SJCRH30 (cell line): Measurements from ENCODE around the gene USP11. TPM values are rescaled to one million over a fixed set of nuclear protein-coding genes. Genes with fewer than 3 reads are reported as not detected.

Source experiments
- DNase-seq, 2 experiments: peaks; one replicate each; pipeline ENCODE4 v3.0.0-alpha.2; 2015 to 2020
- H3K27ac ChIP-seq: fragments of 250-450 bp; sonication (Bioruptor Pico); 2 replicates; pipeline ENCODE4 v1.5.1; 2020; ENCODE audit warnings: mild to moderate bottlenecking, moderate library complexity
- H3K27me3 ChIP-seq: fragments of 250-450 bp; sonication (Bioruptor Pico); 2 replicates; pipeline ENCODE4 v1.5.1; 2020; ENCODE audit warnings: mild to moderate bottlenecking, moderate library complexity
- H3K36me3 ChIP-seq: fragments of 250-450 bp; sonication (Bioruptor Pico); 2 replicates; pipeline ENCODE4 v1.5.1; 2020; ENCODE audit warnings: mild to moderate bottlenecking, moderate library complexity
- H3K4me1 ChIP-seq: fragments of 250-450 bp; sonication (Bioruptor Pico); 2 replicates; pipeline ENCODE4 v1.5.1; 2020; ENCODE audit warnings: mild to moderate bottlenecking, moderate library complexity
- H3K4me3 ChIP-seq: fragments of 250-450 bp; sonication (Bioruptor Pico); 2 replicates; pipeline ENCODE4 v1.5.1; 2020; ENCODE audit warnings: mild to moderate bottlenecking, moderate library complexity
- H3K9me3 ChIP-seq: fragments of 250-450 bp; sonication (Bioruptor Pico); replicated peaks from 2 replicates; pipeline ENCODE4 v1.5.1; 2020; ENCODE audit warnings: mild to moderate bottlenecking, moderate library complexity
- total RNA-seq: library from RNA; depleted of rRNA; stranded (reverse); fragments of >200 nt; shearing (Covaris generic); gene quantifications from 2 replicates; pipeline ENCODE4 v1.2.3, GENCODE V29; 2014

Gene USP11
- total RNA-seq, 1 experiment from 2014 or later, result 53.4 TPM

DNA sequence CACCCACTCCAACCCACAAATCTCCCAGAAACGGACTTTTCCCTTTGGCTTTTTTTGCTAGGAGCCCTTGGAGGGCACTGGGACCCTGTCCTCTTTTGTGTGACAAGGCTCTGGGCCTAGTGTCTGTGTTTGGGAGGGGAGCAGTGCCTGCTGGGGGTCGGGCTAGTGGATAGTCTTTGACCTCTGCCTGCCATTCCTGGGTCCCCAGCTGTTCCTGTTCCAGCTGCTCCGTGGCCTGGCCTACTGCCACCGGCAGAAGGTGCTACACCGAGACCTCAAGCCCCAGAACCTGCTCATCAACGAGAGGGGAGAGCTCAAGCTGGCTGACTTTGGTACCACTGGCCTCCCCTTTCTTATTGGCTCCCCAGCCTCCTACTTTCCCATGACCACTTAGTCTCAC is 6.7 kb upstream of the USP11 start:
- H3K4me1 ChIP-seq, result no peaks in the 10 kb centered on the region
- H3K4me3 ChIP-seq, result no peak overlapping the region
- H3K36me3 ChIP-seq, result no peaks in the 10 kb centered on the region
- H3K9me3 ChIP-seq, result no peaks in the 10 kb centered on the region
- no peaks in the 10 kb centered on the region for H3K27me3 ChIP-seq
- no peak overlapping the region for H3K27ac ChIP-seq
- no peak for DNase-seq

- Histone ChIP-seq H3K27me3 (no peaks in the 10 kb centered on the region), H3K36me3 (no peaks in the 10 kb centered on the region)
- no peak for DNase-seq
Observed at GRCh38 chrX:47226531-47227333, 6.1 kb upstream of the USP11 start.

GRCh38 chrX:47227334-47227583 is 5.5 kb upstream of the USP11 start:
- Histone ChIP-seq H3K4me1 (no peaks in the 10 kb centered on the region), H3K9me3 (no peaks in the 10 kb centered on the region), H3K4me3 (no peak overlapping the region), H3K36me3 (no peaks in the 10 kb centered on the region), H3K27me3 (no peaks in the 10 kb centered on the region), H3K27ac (no peak overlapping the region)
- DNase-seq, result no peak

More at GRCh38 chrX:47226531-47227333, 6.1 kb upstream of the USP11 start:
- Histone ChIP-seq H3K27ac (no peak overlapping the region), H3K9me3 (no peaks in the 10 kb centered on the region), H3K4me1 (no peaks in the 10 kb centered on the region), H3K4me3 (no peak overlapping the region)

- Histone ChIP-seq H3K9me3 (no peaks in the 10 kb centered on the region), H3K27me3 (no peaks in the 10 kb centered on the region), H3K36me3 (no peaks in the 10 kb centered on the region)
Observed at GRCh38 chrX:47228550-47229270, 4.1 kb upstream of the USP11 start.

GRCh38 chrX:47229427-47229826 is 3.4 kb upstream of the USP11 start:
- Histone ChIP-seq H3K4me3 (no peak overlapping the region), H3K9me3 (no peaks in the 10 kb centered on the region), H3K27ac (no peak overlapping the region), H3K4me1 (no peaks in the 10 kb centered on the region), H3K27me3 (no peaks in the 10 kb centered on the region), H3K36me3 (no peaks in the 10 kb centered on the region)
- no peak for DNase-seq

More at GRCh38 chrX:47228550-47229270, 4.1 kb upstream of the USP11 start:
- H3K27ac ChIP-seq, result no peak overlapping the region
- DNase-seq, result no peak
- H3K4me1 ChIP-seq, result no peaks in the 10 kb centered on the region
- no peak overlapping the region for H3K4me3 ChIP-seq

- H3K27me3 ChIP-seq, result no peaks in the 10 kb centered on the region
- no peaks in the 10 kb centered on the region for H3K4me1 ChIP-seq
Observed at GRCh38 chrX:47230136-47230868, 2.5 kb upstream of the USP11 start.

GRCh38 chrX:47231167-47231566 is 1.6 kb upstream of the USP11 start:
- no peak for DNase-seq
- no peaks in the 10 kb centered on the region for H3K9me3 ChIP-seq
- no peak overlapping the region for H3K27ac ChIP-seq
- no peak overlapping the region for H3K4me3 ChIP-seq
- H3K4me1 ChIP-seq, result no peaks in the 10 kb centered on the region
- H3K27me3 ChIP-seq, result no peaks in the 10 kb centered on the region
- no peaks in the 10 kb centered on the region for H3K36me3 ChIP-seq

More at GRCh38 chrX:47230136-47230868, 2.5 kb upstream of the USP11 start:
- Histone ChIP-seq H3K9me3 (no peaks in the 10 kb centered on the region), H3K36me3 (no peaks in the 10 kb centered on the region), H3K27ac (no peak overlapping the region), H3K4me3 (no peak overlapping the region)
- DNase-seq, result no peak

DNA sequence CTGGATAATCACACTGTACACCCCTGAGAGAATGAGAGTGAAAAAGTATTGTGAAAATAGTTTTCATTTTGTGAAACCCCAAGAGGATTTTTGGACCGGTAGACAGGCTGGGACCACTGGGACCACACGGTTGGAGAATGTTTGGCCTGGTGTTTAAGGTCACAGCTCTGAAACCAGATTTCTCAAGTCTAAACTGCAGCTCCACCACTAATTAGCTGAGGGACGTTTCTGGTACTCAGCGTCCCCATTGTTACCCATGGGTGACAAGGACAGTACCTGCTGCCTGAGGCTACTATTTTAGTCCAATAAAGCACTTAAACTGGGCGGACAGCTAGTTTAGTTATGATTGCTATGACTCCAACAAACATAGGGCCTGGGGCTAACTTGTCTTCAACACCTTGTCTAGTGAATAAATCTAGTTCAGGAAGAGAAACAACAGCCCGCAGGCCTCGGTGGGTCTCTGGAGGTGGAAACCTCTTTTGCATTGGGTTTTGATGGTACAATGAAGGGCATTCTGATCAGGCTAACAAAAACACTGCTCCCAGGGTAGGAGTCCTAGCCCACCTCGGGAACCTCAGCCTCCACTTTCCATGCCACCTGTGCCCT is 509 bp upstream of the USP11 start:
- peak overlapping the region; percentile 96 for H3K27ac ChIP-seq

DNA sequence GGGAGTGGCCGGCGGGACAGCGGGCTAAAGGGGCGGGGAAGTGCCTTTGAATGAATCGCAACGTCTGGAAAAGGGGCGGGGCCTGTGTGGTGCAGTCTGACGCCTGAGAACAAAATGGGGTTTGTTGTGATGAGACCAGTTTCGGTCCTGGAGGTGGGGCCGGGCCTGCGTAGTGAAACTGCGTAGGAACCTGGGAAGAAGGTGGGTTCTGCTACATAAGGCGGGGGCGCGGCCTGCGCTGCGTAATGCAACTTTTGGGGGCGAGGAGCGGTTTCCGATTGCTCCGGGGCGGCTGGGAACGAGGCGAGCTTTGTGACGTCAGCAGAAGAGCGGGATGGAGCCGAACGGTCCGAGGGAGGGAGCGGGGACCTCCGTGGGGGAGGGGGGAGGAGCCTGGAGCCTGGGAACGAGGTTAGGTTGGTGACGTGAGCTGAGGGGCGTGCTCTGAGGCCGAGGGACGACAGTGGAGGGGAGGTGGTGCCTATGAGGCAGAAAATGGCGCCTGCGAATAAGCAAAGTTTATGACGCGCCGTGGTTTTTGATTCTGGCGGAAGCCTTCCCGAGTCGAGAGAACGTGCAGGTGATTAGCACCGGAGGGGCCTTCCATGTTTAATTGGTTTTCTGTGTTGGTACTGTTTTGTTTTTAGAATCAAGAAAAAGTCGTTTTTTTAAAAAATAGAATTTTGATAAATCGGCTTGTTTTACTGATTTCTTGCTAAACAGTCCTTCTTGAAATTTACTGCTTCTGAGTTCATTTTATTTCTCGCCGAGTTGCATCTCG is 714 bp downstream of the USP11 start:
- peak overlapping the region; percentile 90 for H3K4me3 ChIP-seq
- no peaks in the 10 kb centered on the region for H3K9me3 ChIP-seq
- H3K27ac ChIP-seq, result peak overlapping the region; percentile 96
- H3K36me3 ChIP-seq, result no peaks in the 10 kb centered on the region
- H3K27me3 ChIP-seq, result no peaks in the 10 kb centered on the region
- DNase-seq, result peak; percentile 88 to 89
- no peaks in the 10 kb centered on the region for H3K4me1 ChIP-seq

More for the DNA sequence above, 509 bp upstream of the USP11 start:
- Histone ChIP-seq H3K4me3 (peak overlapping the region; percentile 90), H3K9me3 (no peaks in the 10 kb centered on the region), H3K4me1 (no peaks in the 10 kb centered on the region), H3K27me3 (no peaks in the 10 kb centered on the region), H3K36me3 (no peaks in the 10 kb centered on the region)
- no peak for DNase-seq

GRCh38 chrX:47234583-47234982 is 1.8 kb downstream of the USP11 start:
- peak overlapping the region; percentile 90 for H3K4me3 ChIP-seq
- DNase-seq, result no peak
- no peaks in the 10 kb centered on the region for H3K36me3 ChIP-seq
- H3K27me3 ChIP-seq, result no peaks in the 10 kb centered on the region
- H3K27ac ChIP-seq, result peak overlapping the region; percentile 96
- no peaks in the 10 kb centered on the region for H3K4me1 ChIP-seq
- no peaks in the 10 kb centered on the region for H3K9me3 ChIP-seq

DNA sequence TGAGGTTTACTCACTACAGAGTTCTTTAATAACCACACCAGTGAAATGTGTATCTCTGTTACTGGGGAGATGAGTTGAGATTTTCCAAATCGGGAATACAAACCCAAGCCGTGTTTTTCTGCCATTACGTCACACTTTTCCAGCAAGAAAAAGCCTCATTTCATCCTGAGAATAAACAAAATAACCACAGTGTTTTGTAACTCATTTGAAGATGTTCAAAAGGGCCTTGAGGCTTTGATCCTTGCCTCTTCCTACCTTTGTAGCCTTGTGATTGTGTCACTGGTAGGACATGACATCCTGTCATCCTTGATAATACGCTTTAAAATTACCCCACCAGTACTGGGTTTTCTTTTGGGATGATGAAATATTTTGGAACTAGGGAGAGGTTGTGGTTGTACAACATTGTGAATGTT is 2.9 kb downstream of the USP11 start:
- Histone ChIP-seq H3K27me3 (no peaks in the 10 kb centered on the region), H3K9me3 (no peaks in the 10 kb centered on the region), H3K27ac (no peak overlapping the region), H3K36me3 (no peaks in the 10 kb centered on the region), H3K4me3 (no peak overlapping the region), H3K4me1 (no peaks in the 10 kb centered on the region)
- DNase-seq, result no peak

DNA sequence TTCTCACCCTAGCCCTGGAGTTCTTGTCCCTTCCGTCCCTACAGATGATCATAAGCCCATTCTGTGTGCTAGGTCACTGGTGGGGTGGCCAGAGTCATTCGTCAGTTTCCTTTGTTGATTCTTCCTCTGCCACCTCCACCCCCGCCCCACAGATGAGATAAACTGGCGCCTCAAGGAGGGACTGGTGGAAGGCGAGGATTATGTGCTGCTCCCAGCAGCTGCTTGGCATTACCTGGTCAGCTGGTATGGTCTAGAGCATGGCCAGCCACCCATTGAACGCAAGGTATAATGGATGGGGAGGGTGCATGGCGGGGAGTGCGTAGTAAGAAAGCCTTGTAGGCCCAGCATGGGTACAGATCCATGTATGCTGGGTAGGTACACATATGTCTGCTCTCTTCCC is 6.4 kb downstream of the USP11 start:
- H3K27ac ChIP-seq, result no peak overlapping the region
- H3K4me1 ChIP-seq, result no peaks in the 10 kb centered on the region
- no peak overlapping the region for H3K4me3 ChIP-seq
- DNase-seq, result no peak
- H3K9me3 ChIP-seq, result no peaks in the 10 kb centered on the region
- no peaks in the 10 kb centered on the region for H3K27me3 ChIP-seq
- no peaks in the 10 kb centered on the region for H3K36me3 ChIP-seq

- H3K27me3 ChIP-seq, result no peaks in the 10 kb centered on the region
- H3K27ac ChIP-seq, result no peak overlapping the region
- DNase-seq, result no peak
- no peak overlapping the region for H3K4me3 ChIP-seq
- H3K36me3 ChIP-seq, result no peaks in the 10 kb centered on the region
- no peaks in the 10 kb centered on the region for H3K9me3 ChIP-seq
- no peaks in the 10 kb centered on the region for H3K4me1 ChIP-seq
Observed at GRCh38 chrX:47239898-47240545, 7.2 kb downstream of the USP11 start.

GRCh38 chrX:47240619-47241018 is 7.8 kb downstream of the USP11 start:
- Histone ChIP-seq H3K4me3 (no peak overlapping the region), H3K27ac (no peak overlapping the region), H3K9me3 (no peaks in the 10 kb centered on the region), H3K27me3 (no peaks in the 10 kb centered on the region), H3K36me3 (no peaks in the 10 kb centered on the region), H3K4me1 (no peaks in the 10 kb centered on the region)
- no peak for DNase-seq
